ENCODE results near the gene RBMS3. TPM values are rescaled to one million over a fixed set of nuclear protein-coding genes. Genes with fewer than 3 reads are reported as not detected.
"Not testable (repeated sequence)": the region's sequence is repeated elsewhere in the genome, so short reads cannot be mapped to it uniquely, and the experiment has no call there.

The RBMS3 gene
- total RNA-seq, 1 experiment from 2014 or later, result 5.9 TPM

DNA sequence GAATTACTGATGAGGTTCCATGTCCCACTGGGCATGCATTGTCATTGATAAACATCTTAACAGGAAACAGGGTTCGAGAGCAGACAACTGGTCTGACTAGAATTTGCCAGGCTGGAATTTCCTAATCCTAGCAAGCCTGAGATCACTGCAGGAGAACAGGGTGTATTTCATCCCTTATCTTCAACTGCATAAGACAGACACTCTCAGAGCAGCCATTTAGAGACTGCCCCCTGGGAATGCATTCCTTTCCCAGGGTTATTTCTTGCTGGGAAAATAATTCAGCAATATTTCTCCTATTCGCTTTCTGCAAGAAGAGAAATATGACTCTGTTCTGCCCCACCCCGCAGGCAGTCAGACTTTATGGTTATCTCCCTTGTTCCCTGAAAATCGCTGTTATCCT lies 113.1 kb downstream of the RBMS3 start:
- in situ Hi-C loops (cut with HindIII; ENCODE audit: low pct_unique_long_range_greater_than_20kb, low sequenced_read_pairs); DNase-seq (ENCODE audit: low read depth, low spot score): not testable (repeated sequence)

DNA sequence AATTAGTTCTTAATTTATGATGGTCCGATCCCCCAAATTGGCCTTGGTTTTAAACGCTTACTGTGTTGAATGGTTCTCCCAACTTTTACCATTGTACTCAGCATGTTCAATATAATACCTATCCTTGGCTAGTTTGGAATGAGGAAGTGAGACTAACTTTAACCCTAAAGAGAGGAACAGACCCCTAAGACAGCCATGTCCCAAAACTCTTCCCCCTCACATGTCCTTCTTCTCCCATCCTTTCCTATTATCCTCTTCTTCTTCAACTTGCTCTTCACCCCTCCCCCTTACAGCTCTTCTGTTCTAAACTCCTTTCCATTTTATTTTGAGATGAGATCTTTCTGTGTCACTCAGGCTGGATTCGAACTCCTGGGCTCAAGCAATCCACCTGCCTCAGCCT lies 116.5 kb downstream of the RBMS3 start:
- DNase-seq (ENCODE audit: low read depth, low spot score), result no peak
- in situ Hi-C loops (cut with HindIII; ENCODE audit: low pct_unique_long_range_greater_than_20kb, low sequenced_read_pairs), result no loop called here

DNA sequence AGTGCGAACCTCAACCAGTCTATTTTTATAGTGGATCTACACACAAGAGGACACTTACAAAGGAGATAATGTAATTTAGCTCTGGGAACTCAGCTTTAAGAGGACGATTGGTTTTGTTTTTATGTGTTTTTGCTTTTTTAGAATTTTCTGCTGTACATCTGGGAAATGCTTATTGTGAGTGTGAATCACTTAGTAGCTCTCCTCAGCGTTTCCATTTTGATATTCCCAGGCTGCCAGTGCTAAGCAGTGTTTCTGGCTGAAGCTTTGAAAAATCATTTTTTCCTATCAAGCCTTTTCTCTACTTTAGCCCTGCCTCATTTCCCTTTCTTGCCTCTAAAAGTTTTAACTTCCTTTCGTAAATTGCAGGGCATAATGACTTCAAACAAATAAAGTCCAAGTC lies 117.9 kb downstream of the RBMS3 start:
- in situ Hi-C loops (cut with HindIII; ENCODE audit: low pct_unique_long_range_greater_than_20kb, low sequenced_read_pairs), result no loop called here
- no peak for DNase-seq (ENCODE audit: low read depth, low spot score)

DNA sequence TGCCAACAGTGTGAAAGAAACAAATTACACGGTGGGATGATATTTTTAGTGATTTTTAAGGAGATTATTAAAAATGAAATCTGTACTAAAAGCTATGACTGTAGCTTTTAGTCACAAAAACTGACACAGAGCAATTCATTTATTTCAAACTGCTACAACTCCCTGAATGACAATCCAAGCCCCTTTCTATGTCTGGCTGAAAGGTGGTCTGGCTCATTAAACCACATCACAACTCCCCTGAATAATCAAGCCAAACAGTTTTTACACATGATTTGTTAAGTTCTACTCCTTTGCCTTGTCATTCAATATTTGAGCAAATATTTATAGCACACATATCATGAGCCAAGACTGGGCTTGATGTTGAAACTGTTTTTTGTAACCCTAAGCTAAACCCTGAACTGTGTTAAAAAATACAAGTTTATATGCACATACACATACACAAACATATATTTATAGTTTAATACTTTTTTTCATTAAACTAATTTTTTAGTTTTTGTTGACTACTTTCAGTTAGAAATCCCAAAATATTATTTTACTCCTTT lies 125.5 kb downstream of the RBMS3 start:
- no peak for DNase-seq (ENCODE audit: low read depth, low spot score)
- in situ Hi-C loops (cut with HindIII; ENCODE audit: low pct_unique_long_range_greater_than_20kb, low sequenced_read_pairs), result no loop called here

DNA sequence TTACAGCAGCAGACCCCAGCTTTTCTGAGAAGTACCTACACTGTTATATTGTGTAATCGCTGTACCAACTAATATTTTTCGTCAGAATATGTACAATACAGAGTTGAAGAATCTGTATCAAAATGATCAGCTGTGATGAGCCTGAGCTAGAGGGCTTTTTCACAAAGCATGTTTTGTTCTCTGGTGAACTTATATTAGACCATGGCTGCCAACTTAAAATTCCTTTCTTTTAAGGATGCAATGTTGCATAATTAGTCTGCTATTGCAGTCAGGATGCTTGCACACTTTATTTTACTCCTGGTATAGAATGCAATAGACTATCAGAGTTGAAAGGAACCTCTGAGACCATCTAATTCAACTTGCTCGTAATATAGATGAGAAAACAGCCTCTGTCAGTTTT lies 127.8 kb downstream of the RBMS3 start:
- in situ Hi-C loops (cut with HindIII; ENCODE audit: low pct_unique_long_range_greater_than_20kb, low sequenced_read_pairs), result no loop called here
- DNase-seq (ENCODE audit: low read depth, low spot score), result peak; percentile 16

DNA sequence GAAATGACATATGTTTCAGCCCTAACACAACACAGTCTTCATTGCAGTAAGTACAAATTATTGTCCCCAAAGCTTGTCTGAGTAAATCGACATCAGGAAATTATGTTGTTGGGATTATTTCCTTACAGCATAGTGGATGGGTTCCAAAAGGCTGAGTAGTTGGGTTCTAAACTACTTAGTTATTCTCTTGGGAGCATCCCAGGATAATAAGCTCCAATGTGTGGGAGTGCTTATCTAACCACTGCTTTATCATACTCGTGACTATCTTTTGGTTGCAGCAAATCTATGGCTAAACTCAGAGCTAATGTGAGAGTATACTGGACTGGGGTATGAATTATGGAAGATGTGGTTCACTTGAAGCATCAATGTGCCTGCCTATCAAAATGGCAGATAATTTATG lies 128.5 kb downstream of the RBMS3 start:
- DNase-seq (ENCODE audit: low read depth, low spot score), result no peak
- in situ Hi-C loops (cut with HindIII; ENCODE audit: low pct_unique_long_range_greater_than_20kb, low sequenced_read_pairs), result no loop called here

DNA sequence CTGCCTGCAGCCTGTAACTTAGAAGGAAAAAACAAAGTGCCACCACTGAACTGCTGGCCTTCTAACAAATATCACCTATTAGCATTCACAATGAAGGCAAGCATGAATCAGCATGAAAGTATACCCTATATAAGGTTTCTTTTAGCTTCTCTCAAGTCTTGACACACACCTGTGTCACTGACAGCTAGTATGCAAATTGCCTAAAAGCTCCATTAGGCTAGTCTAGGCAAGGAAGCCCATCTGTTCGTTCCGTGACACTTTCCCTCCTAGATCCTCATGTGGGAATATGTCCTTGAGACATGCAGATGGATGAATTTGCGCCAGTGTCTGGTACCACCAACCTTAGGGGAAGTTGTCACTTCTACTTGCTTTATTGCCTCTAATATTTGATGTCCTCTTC lies 129.3 kb downstream of the RBMS3 start:
- in situ Hi-C loops (cut with HindIII; ENCODE audit: low pct_unique_long_range_greater_than_20kb, low sequenced_read_pairs), result no loop called here
- no peak for DNase-seq (ENCODE audit: low read depth, low spot score)

DNA sequence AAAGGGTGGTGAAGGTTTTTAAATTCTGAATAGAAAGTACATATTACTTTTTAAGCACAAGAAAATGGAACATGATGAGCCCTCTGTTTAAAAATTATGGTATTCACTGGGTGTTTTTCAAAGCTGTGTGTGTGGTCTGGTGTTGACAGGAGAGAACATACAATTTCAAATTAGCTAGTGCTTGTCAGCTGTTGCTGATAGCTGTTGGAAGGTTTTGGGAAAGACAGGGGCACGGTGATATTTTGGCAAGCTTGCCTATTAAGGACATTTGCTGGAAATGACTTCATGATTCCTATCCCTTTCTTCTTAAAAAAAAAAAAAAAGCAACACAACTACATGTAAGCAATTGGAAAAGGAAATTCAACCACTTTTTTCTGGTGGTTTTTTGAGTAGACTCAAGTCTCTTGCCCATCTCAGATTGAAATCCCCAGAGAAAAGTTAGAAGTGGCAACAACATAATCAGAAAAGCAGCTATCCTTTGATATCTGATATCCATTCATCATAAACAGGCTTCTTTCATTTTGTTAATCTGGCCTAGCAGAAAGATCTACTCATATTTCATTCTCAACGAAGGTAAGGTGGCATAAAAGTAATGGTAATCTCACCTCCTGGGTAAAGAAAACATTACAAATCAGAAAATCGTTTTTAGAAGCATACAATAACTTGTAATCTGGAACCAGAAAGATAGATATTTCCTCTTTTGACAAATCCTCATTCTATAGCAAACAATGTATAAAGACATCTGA lies 130.0 kb downstream of the RBMS3 start:
- no peak for DNase-seq (ENCODE audit: low read depth, low spot score)
- in situ Hi-C loops (cut with HindIII; ENCODE audit: low pct_unique_long_range_greater_than_20kb, low sequenced_read_pairs), result no loop called here

DNA sequence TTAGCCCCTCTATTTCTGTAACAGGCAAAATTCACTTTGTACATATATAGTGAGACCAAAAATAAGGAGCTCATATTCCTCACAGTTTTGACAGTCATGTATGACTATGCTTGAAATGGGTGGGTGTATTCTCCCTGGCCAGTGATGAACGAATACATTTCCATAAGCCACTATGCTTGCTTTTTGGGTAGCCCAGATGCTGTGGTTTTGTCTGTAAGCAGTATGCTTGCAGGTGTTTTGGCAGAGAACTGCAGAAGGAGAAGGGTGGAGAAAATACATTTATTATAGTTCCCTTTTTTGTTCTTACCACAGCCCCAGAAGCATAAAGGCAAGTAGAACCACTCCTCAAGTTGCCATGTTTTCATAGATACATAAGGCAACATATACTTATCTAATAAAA lies 131.2 kb downstream of the RBMS3 start:
- DNase-seq (ENCODE audit: low read depth, low spot score), result no peak
- in situ Hi-C loops (cut with HindIII; ENCODE audit: low pct_unique_long_range_greater_than_20kb, low sequenced_read_pairs), result no loop called here

DNA sequence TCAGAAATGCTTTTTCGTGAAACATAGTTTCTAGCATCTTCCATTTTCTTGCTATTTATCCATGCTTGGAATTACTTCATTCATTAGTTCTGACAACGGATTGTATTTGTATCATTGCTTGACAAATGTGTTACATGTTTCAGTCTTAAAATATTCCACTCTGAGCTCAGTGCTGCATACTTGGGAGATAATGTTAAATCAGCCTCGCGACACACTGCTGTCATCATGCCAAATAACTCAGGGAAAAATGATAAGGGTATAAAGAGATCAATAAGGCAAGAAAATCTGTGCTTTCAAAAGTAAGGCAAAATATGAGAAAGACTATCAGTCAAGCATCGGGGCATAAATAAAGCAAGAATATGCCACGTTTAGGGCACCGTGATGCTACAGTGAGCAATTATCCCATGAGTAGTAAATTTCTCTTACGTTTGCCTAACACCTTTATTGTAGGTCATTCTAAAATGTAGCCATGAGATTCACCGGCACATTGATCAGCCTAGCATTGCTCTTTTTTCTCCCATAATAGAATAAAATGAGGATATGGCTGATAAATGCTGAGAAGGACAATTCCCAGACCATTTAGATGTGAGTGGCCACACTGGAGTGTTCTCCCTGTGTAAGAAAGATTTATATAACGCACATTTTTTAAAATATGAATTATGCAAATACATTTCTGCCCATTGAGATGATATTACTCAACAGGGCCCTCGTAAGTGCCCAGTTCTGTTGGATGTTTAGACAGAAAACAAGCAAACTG lies 133.8 kb downstream of the RBMS3 start:
- in situ Hi-C loops (cut with HindIII; ENCODE audit: low pct_unique_long_range_greater_than_20kb, low sequenced_read_pairs), result no loop called here

DNA sequence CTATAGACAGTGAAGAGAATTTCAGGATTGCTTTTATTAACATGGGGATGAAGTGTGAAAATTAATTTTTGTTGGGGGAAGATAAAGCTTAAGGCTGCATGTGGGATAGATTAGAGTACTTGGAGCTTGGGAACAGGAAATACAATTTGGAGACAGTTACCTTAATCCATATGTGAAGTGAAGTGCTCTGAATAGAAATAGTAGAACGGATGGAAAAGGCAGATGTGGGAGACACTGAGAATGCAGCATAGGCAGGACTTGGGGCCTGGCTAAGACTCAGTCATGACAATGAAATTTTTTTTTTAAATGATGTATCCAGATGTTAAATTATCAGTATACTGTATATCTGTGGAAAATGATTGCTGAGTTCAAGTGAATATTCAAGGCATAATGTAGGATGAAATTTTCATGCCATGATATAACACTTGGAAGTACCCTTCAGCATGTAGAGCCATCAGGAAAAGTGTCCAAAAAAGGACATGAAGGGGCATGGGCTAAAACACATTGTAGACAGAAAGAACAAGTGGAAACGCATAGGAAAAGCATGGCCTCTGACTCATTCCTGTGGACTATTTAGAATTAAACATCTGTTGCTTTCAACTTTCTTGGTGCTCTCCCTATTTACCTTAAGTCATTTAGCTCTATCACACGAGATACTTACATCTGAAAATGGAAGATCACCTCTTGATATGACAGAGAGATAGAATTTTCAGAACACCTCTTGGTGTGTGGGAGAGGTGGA lies 134.8 kb downstream of the RBMS3 start:
- DNase-seq (ENCODE audit: low read depth, low spot score), result no peak
- in situ Hi-C loops (cut with HindIII; ENCODE audit: low pct_unique_long_range_greater_than_20kb, low sequenced_read_pairs), result no loop called here

More for the DNA sequence above, 133.8 kb downstream of the RBMS3 start:
- DNase-seq (ENCODE audit: low read depth, low spot score), result no peak

DNA sequence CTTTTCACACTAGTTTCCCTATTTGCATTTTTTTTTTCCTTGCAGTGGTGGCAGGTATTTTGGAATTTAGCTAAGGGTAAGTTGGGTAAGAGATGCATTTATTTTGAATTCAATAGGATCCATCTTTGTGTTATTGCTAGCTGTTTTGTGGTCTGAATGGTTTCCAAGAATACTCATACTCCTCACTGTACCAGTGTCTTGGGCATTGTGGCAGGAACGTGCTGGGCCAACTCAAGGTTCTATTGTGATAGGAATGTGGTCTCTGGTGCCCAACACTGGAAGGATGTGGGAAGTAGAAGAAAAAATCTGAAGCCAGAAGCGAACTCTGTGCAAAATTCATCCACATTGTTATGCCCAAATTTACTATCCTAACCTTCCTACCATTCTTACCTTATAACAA lies 135.6 kb downstream of the RBMS3 start:
- no peak for DNase-seq (ENCODE audit: low read depth, low spot score)
- in situ Hi-C loops (cut with HindIII; ENCODE audit: low pct_unique_long_range_greater_than_20kb, low sequenced_read_pairs), result no loop called here

DNA sequence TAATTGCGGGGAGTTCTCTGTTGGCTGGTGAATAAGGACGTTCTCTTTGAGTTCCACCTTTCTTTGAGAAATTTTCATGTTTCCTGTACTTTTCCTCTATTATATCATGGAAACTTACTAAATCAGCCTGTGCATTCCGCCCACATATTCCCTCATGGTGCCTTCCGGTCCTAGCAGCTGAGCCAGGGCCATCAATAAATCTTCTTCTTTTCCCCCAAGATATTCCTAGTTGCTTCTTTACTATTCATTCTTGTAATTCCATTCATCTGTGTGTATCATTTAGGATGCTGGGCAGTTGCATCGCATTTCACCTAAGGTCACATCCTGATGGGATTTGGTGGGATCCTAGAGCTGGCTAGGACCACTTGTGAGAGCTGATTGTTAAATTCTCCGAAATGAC lies 139.2 kb downstream of the RBMS3 start:
- in situ Hi-C loops (cut with HindIII; ENCODE audit: low pct_unique_long_range_greater_than_20kb, low sequenced_read_pairs), result no loop called here
- no peak for DNase-seq (ENCODE audit: low read depth, low spot score)

DNA sequence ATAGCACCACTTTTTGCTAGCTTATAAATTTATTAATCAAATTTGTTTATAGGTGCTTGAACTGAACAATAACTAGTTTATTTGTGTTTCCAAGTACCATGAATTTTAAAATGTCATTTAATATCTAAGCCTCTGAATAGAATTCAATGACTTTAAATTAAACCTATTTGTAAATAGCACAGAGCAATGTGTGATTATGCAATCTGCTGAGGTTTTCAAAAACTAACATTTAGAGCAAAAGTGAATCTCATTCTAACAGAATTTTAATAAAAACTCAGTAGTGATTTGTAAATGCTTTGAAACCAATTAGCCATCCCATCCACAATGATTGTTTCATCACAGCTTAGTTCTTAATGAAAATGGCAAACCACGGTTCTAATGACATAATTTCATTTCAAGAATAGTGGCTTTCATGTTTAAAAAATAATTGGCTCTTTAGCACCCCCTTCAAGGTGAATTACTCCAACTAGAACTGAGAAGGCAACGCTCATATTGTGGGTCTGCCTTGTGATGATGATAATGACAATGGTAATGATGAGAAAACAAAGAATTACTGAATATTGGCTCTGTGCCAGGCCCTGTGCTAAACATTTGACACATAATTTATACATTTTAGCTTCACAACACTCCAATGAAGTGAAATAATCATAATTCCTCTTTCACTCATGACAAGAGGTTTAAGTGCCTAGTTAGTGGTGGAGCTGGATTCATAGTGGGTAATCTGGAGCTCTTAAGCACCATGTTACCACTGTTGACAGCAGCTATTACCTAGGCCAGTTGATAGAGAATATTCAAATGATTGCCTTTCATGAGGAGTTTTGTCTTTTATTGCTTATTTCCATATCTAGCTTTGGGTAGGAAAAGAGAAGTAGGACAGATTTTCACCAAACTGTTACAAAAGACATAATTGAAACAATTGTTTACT lies 145.7 kb downstream of the RBMS3 start:
- in situ Hi-C loops (cut with HindIII; ENCODE audit: low pct_unique_long_range_greater_than_20kb, low sequenced_read_pairs), result no loop called here
- no peak for DNase-seq (ENCODE audit: low read depth, low spot score)

DNA sequence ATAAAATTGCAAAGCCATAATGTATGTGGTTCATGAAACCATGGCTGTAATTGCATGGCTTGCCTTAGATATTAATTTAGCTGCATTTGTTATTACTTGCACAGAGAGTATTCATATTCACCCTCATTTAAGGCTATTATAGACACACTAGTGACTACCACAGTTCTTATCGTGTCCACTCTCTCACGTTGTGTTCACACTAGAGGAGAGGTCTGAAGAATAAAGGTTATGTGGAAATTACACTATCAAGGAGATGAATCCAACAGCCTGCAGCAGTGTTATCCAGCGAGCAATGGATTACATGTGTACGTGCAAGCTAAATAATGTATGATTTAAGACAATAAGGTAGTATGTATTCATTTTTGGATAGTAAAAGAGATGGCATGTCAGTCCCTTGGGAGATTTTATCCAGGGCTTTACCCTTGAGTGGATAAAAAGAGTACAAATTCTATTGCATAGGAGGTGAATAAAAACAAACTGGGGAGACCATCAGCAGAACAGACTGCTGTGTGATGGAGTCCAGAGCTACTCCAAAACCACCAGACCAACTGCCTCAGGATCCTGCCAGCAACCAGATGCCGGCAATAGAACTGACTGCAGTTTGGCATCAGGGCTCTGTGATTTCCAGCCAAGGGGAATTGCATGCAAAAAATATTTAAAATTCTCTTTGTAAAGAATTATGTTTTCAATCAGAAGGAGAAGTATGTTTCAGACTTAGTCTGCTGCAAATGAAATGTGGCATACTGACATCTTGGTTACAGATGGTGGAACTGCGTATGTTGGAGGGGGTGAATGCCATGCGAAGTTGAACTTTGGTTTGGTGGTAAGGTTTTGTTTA lies 146.6 kb downstream of the RBMS3 start:
- in situ Hi-C loops (cut with HindIII; ENCODE audit: low pct_unique_long_range_greater_than_20kb, low sequenced_read_pairs), result no loop called here
- DNase-seq (ENCODE audit: low read depth, low spot score), result no peak

DNA sequence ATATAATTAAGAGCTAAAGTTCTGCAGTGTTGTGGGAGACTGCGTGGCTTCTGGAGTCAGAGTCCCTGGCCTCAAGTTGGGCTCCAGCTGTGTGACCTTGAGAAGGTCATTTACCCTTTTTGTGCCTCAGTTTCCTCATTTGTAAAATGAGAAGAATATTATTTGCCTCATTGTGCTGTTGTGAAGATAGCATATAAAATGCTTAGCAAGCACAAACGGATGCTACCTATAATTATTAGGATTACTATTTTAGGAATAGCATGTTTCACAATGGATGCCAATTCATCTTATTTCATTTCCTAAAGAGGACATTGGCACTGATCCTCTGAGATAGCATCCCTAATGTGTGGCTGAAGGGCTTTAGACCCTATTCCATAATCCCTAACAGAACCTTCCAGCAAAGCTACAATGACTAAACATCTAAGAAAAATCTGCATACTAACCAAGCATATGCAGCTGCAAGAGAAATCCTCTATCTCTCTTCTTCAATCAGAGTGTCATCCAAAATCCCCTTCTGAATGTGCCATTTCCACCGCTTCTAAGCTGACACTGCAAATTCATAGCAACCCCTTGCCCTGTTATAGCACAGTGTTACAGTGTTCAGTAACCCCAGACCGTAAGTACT lies 148.3 kb downstream of the RBMS3 start:
- in situ Hi-C loops (cut with HindIII; ENCODE audit: low pct_unique_long_range_greater_than_20kb, low sequenced_read_pairs), result no loop called here
- DNase-seq (ENCODE audit: low read depth, low spot score), result no peak
